Parathyroid adenoma (tissue), 2 donors: ENCODE results near the gene HOGA1.

Source experiments
- H2AFZ ChIP-seq: fragments of 300-600 bp; sonication (generic); one replicate; pipeline ENCODE4 v1.7.0; 2017; ENCODE audit warnings: antibody characterized with exemption, mild to moderate bottlenecking
- H3K27ac ChIP-seq: fragments of 300-600 bp; sonication (generic); one replicate; pipeline ENCODE4 v1.7.0; 2017
- H3K27me3 ChIP-seq: fragments of 300-600 bp; sonication (generic); one replicate; pipeline ENCODE4 v1.7.0; 2017; ENCODE audit warnings: low read length; ENCODE audit not compliant: control insufficient read depth, insufficient read depth
- H3K36me3 ChIP-seq: fragments of 300-600 bp; sonication (generic); one replicate; pipeline ENCODE4 v1.7.0; 2017; ENCODE audit warnings: low read length; ENCODE audit not compliant: control insufficient read depth, insufficient read depth
- H3K4me1 ChIP-seq: fragments of 300-600 bp; sonication (generic); one replicate; pipeline ENCODE4 v1.7.0; 2017; ENCODE audit warnings: control low read depth
- H3K4me2 ChIP-seq: fragments of 300-600 bp; sonication (generic); one replicate; pipeline ENCODE4 v1.7.0; 2017; ENCODE audit warnings: low read length
- H3K4me3 ChIP-seq: fragments of 300-600 bp; sonication (generic); one replicate; pipeline ENCODE4 v1.7.0; 2017; ENCODE audit warnings: low read depth, low read length
- H3K79me2 ChIP-seq: fragments of 300-600 bp; sonication (generic); one replicate; pipeline ENCODE4 v1.7.0; 2017; ENCODE audit warnings: control low read depth
- H3K9ac ChIP-seq: fragments of 300-600 bp; sonication (generic); one replicate; pipeline ENCODE4 v1.7.0; 2017; ENCODE audit warnings: mild to moderate bottlenecking
- H3K9me3 ChIP-seq: fragments of 300-600 bp; sonication (generic); one replicate; pipeline ENCODE4 v1.7.0; 2017; ENCODE audit warnings: low read length; ENCODE audit not compliant: control insufficient read depth
- CTCF ChIP-seq: fragments of 300-600 bp; sonication (generic); IDR thresholded peaks from one replicate; pipeline ENCODE4 v1.7.0; 2017; ENCODE audit warnings: antibody characterized with exemption, mild to moderate bottlenecking
- donor health status: primary hyperparathyroidism.

The HOGA1 gene

DNA sequence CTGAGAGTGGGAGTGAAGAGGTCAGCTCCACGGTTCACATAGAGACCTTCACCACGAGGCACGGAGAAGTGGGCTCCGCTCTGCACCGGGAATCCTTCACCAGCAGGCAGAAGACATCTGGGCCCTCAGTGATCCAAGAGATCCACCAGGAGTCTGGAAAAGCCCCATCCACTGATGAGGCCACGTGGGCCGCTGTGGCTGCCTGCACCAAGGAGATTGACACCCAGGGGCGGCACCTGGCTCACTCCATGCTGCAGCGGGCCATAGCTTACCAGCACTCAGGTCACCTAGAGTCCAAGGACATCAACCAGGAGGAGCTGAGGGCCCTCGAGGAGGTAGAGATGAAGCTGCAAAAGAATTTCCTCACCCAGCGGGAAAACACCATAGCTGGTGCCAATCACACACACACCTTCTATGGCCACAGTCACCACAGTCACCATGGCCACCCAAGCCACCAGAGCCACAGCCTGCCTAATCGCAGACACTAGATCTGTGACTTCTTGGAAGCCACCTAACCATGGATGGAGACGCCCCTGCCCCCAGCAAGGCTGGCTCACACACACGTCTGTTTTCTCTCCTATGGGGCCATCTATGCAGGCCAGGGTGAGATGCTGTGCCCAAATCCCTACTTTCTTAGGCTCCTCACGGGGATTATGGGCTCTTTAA lies 6.0 kb downstream of the HOGA1 start:
- no peak overlapping the region for H3K9ac ChIP-seq
- no peak overlapping the region for H3K4me3 ChIP-seq

GRCh38 chr10:97590748-97591495 lies 6.7 kb downstream of the HOGA1 start:
- Histone ChIP-seq H3K4me3 (no peak overlapping the region), H3K9me3 (no peaks in the 10 kb centered on the region), H3K27ac (no peak overlapping the region), H3K4me2 (no peak overlapping the region), H3K36me3 (no peaks in the 10 kb centered on the region), H3K79me2 (peaks cover 5% of the 10 kb centered on the region), H2AFZ (no peak overlapping the region), H3K4me1 (no peaks in the 10 kb centered on the region), H3K27me3 (no peaks in the 10 kb centered on the region), H3K9ac (no peak overlapping the region)
- no peak for TF ChIP-seq CTCF

More for the DNA sequence above, 6.0 kb downstream of the HOGA1 start:
- Histone ChIP-seq H3K4me1 (peaks cover 4% of the 10 kb centered on the region), H3K27me3 (no peaks in the 10 kb centered on the region), H3K9me3 (no peaks in the 10 kb centered on the region), H3K79me2 (peaks cover 10% of the 10 kb centered on the region), H3K36me3 (no peaks in the 10 kb centered on the region), H3K27ac (no peak overlapping the region), H3K4me2 (no peak overlapping the region), H2AFZ (no peak overlapping the region)
- TF ChIP-seq CTCF, result no peak

GRCh38 chr10:97593421-97593820 lies 9.2 kb downstream of the HOGA1 start:
- TF ChIP-seq CTCF, result no peak
- H3K9me3 ChIP-seq, result no peaks in the 10 kb centered on the region
- no peaks in the 10 kb centered on the region for H3K79me2 ChIP-seq
- H3K4me2 ChIP-seq, result no peak overlapping the region
- no peak overlapping the region for H3K9ac ChIP-seq
- H3K36me3 ChIP-seq, result no peaks in the 10 kb centered on the region
- no peak overlapping the region for H2AFZ ChIP-seq
- no peak overlapping the region for H3K27ac ChIP-seq
- no peaks in the 10 kb centered on the region for H3K27me3 ChIP-seq
- no peak overlapping the region for H3K4me3 ChIP-seq
- no peaks in the 10 kb centered on the region for H3K4me1 ChIP-seq

GRCh38 chr10:97596101-97597082 lies 12.2 kb downstream of the HOGA1 start:
- H3K79me2 ChIP-seq, result peaks cover 3% of the 10 kb centered on the region
- no peaks in the 10 kb centered on the region for H3K27me3 ChIP-seq
- no peak overlapping the region for H3K27ac ChIP-seq
- no peaks in the 10 kb centered on the region for H3K9me3 ChIP-seq
- H3K9ac ChIP-seq, result no peak overlapping the region
- no peak overlapping the region for H3K4me2 ChIP-seq
- H2AFZ ChIP-seq, result no peak overlapping the region
- no peak for TF ChIP-seq CTCF
- H3K36me3 ChIP-seq, result no peaks in the 10 kb centered on the region
- H3K4me3 ChIP-seq, result no peak overlapping the region
- no peaks in the 10 kb centered on the region for H3K4me1 ChIP-seq
